NB4 (cell line): Measurements from ENCODE around the gene COQ10B.

Experiments
- CTCF ChIP-seq: IDR thresholded peaks from one replicate; pipeline ENCODE4 v1.5.1; 2012; ENCODE audit warnings: low read depth, low read length
- MAX ChIP-seq: IDR thresholded peaks from 2 replicates; pipeline ENCODE4 v1.6.1; 2011; ENCODE audit warnings: low read depth, low read length
- MYC ChIP-seq: IDR thresholded peaks from 2 replicates; pipeline ENCODE4 v1.6.1; 2011; ENCODE audit warnings: low read depth, low read length
- POLR2A ChIP-seq: IDR thresholded peaks from 2 replicates; pipeline ENCODE4 v1.6.1; 2011; ENCODE audit warnings: mild to moderate bottlenecking; ENCODE audit not compliant: insufficient read length; ENCODE audit errors: extremely low read depth

- no peak for TF ChIP-seq POLR2A
- TF ChIP-seq MAX = no peak
- no peak for TF ChIP-seq CTCF
- TF ChIP-seq MYC = no peak
Measured at GRCh38 chr2:197516393-197516761, 63.0 kb downstream of the COQ10B start.
